NB4 (cell line): Measurements from ENCODE around the gene RAPGEF4.

Source experiments
- POLR2A ChIP-seq: IDR thresholded peaks from 2 replicates; pipeline ENCODE4 v1.6.1; 2011; ENCODE audit warnings: mild to moderate bottlenecking; ENCODE audit not compliant: insufficient read length; ENCODE audit errors: extremely low read depth
- TF ChIP-seq, protein P1 (sequence below): IDR thresholded peaks from one replicate; pipeline ENCODE4 v1.5.1; 2012; ENCODE audit warnings: low read depth, low read length

DNA sequence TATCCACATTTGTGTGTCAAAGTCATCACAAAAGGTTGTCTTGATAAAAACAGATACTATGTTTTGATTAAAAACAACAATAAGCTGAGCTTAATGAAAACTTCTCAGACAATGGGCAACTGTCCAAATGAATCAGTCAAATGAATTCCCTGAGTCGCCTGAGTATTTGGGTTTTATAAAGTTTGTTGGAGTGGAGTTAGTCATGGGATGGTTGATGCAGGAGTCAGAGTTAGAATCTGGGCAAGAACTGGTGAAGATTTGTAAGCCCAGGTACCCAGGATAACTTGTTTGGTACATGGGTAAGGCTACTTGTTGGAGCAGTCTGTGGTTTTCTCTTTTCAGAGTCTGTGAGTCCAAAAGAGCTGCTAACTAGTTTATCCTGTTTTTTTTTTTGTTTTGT lies 34.4 kb upstream of the RAPGEF4 start:
- TF ChIP-seq, protein P1, sequence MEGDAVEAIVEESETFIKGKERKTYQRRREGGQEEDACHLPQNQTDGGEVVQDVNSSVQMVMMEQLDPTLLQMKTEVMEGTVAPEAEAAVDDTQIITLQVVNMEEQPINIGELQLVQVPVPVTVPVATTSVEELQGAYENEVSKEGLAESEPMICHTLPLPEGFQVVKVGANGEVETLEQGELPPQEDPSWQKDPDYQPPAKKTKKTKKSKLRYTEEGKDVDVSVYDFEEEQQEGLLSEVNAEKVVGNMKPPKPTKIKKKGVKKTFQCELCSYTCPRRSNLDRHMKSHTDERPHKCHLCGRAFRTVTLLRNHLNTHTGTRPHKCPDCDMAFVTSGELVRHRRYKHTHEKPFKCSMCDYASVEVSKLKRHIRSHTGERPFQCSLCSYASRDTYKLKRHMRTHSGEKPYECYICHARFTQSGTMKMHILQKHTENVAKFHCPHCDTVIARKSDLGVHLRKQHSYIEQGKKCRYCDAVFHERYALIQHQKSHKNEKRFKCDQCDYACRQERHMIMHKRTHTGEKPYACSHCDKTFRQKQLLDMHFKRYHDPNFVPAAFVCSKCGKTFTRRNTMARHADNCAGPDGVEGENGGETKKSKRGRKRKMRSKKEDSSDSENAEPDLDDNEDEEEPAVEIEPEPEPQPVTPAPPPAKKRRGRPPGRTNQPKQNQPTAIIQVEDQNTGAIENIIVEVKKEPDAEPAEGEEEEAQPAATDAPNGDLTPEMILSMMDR = no peak
- no peak for TF ChIP-seq POLR2A
